GM18508 (cell line): ENCODE data around the gene TENT5A.

ENCODE experiments used
- ATAC-seq: cut with Tn5 transposase; IDR thresholded peaks from one replicate; pipeline ENCODE4 v1.9.1; 2021; ENCODE audit warnings: moderate number of reproducible peaks; ENCODE audit not compliant: insufficient read depth, unreplicated experiment

Gene TENT5A

GRCh38 chr6:81720427-81720826 lies 32.1 kb downstream of the TENT5A start:
- no peak for ATAC-seq

GRCh38 chr6:81718126-81718525 lies 34.4 kb downstream of the TENT5A start:
- ATAC-seq, result no peak

GRCh38 chr6:81714684-81715083 lies 37.8 kb downstream of the TENT5A start:
- no peak for ATAC-seq

- ATAC-seq, result no peak
Measured at GRCh38 chr6:81713205-81713604, 39.3 kb downstream of the TENT5A start.

GRCh38 chr6:81708113-81708699 lies 44.3 kb downstream of the TENT5A start:
- ATAC-seq, result no peak

- no peak for ATAC-seq
Measured at GRCh38 chr6:81704700-81705099, 47.8 kb downstream of the TENT5A start.

GRCh38 chr6:81700414-81700813 lies 52.1 kb downstream of the TENT5A start:
- no peak for ATAC-seq

- no peak for ATAC-seq
Measured at GRCh38 chr6:81697559-81697958, 54.9 kb downstream of the TENT5A start.

GRCh38 chr6:81696524-81696923 lies 56.0 kb downstream of the TENT5A start:
- ATAC-seq, result no peak
